Cortex of kidney (tissue), 1 donor: ENCODE results near the gene NFIX.

ENCODE experiments used
- DNase-seq: peaks from one replicate; lab custom pipeline; 2025; lab: John Stamatoyannopoulos, UW

Gene NFIX

GRCh38 chr19:13008926-13009787 is 13.9 kb downstream of the NFIX start:
- DNase-seq, result no peak

- DNase-seq, result no peak
Observed at GRCh38 chr19:13010038-13010991, 15.0 kb downstream of the NFIX start.

- no peak for DNase-seq
Observed at GRCh38 chr19:13010992-13011652, 15.8 kb downstream of the NFIX start.

GRCh38 chr19:13011653-13012389 is 16.5 kb downstream of the NFIX start:
- no peak for DNase-seq

GRCh38 chr19:13012390-13012689 is 17.1 kb downstream of the NFIX start:
- DNase-seq, result no peak

GRCh38 chr19:13012690-13013608 is 17.7 kb downstream of the NFIX start:
- DNase-seq, result no peak

GRCh38 chr19:13013649-13014048 is 18.4 kb downstream of the NFIX start:
- DNase-seq, result no peak

GRCh38 chr19:13014101-13014920 is 19.0 kb downstream of the NFIX start:
- DNase-seq, result no peak

- DNase-seq, result no peak
Observed at GRCh38 chr19:13014921-13015280, 19.6 kb downstream of the NFIX start.

- DNase-seq, result no peak
Observed at GRCh38 chr19:13015361-13016223, 20.3 kb downstream of the NFIX start.

GRCh38 chr19:13016245-13016627 is 21.0 kb downstream of the NFIX start:
- DNase-seq, result no peak

- no peak for DNase-seq
Observed at GRCh38 chr19:13016628-13017305, 21.5 kb downstream of the NFIX start.

- no peak for DNase-seq
Observed at GRCh38 chr19:13017306-13018034, 22.2 kb downstream of the NFIX start.

- DNase-seq, result no peak
Observed at GRCh38 chr19:13018035-13018914, 23.0 kb downstream of the NFIX start.

- DNase-seq, result no peak
Observed at GRCh38 chr19:13019332-13019731, 24.1 kb downstream of the NFIX start.

GRCh38 chr19:13020002-13020414 is 24.7 kb downstream of the NFIX start:
- no peak for DNase-seq
